HepG2 (cell line): ENCODE data around the gene GRHPR. TPM values are rescaled to one million over a fixed set of nuclear protein-coding genes. Genes with fewer than 3 reads are reported as not detected.

Experiments
- AHDC1 ChIP-seq: sonication (generic); formaldehyde crosslinking; IDR thresholded peaks from 2 replicates; pipeline ENCODE4 v1.5.1; 2020; ENCODE audit warnings: mild to moderate bottlenecking, missing genetic modification reagents, borderline replicate concordance
- RBM22 ChIP-seq: fragments of 200-400 bp; formaldehyde crosslinking; optimal IDR thresholded peaks from 2 replicates; pipeline ENCODE3; 2017; ENCODE audit warnings: mild to moderate bottlenecking, low read length, moderate library complexity
- ZBTB33 ChIP-seq: sonication (generic); formaldehyde crosslinking; IDR thresholded peaks from 2 replicates; pipeline ENCODE4 v1.4.0; 2020; ENCODE audit warnings: missing genetic modification reagents
- ZSCAN31 ChIP-seq: sonication (generic); formaldehyde crosslinking; IDR thresholded peaks from 2 replicates; pipeline ENCODE4 v1.5.0; 2020; ENCODE audit warnings: low read depth, mild to moderate bottlenecking, missing genetic modification reagents
- polyA plus RNA-seq, 8 experiments: library from polyadenylated mRNA; depleted of rRNA in 3 of 8; stranded (reverse) in 7 of 8; unstranded in 1 of 8; fragments of >200 nt; fragmentation: Illumina TruSeq in 4 of 8; extraction: Trizol in 4 of 8; gene quantifications; 2 replicates each; pipeline versions ENCODE4 v1.2.1 to v1.2.3, GENCODE V29; 2011 to 2016; ENCODE audit warnings: low read depth in 4 of 8, missing spikeins in 1 of 8, mixed read lengths in 1 of 8; ENCODE audit not compliant: insufficient read depth in 1 of 8
- total RNA-seq, 5 experiments: library from RNA; depleted of rRNA; stranded (reverse); fragments of >200 nt; fragmentation: Illumina TruSeq; extraction: Trizol; gene quantifications; 2 replicates each; pipeline ENCODE4 v1.2.3, GENCODE V29; 2016; ENCODE audit warnings: low read depth in 1 of 5
- TF ChIP-seq, protein P1 (sequence below): sonication (generic); formaldehyde crosslinking; IDR thresholded peaks from 2 replicates; pipeline ENCODE4 v1.4.0; 2020; ENCODE audit warnings: missing genetic modification reagents, borderline replicate concordance
- TF ChIP-seq, protein P2 (sequence below): sonication (generic); formaldehyde crosslinking; IDR thresholded peaks from 2 replicates; pipeline ENCODE4 v1.5.0; 2020; ENCODE audit warnings: mild to moderate bottlenecking, missing genetic modification reagents
- TF ChIP-seq, protein P3 (sequence below), 2 experiments: IDR thresholded peaks; 2 replicates each; pipeline ENCODE4 v1.6.1; 2011 to 2012; ENCODE audit warnings: low read length in 2 of 2, borderline replicate concordance in 1 of 2, low read depth in 1 of 2, mild to moderate bottlenecking in 1 of 2, moderate library complexity in 1 of 2

Gene GRHPR
- total and polyA plus RNA-seq, 2 of the 13 experiments (the other 11 are each of a cell fraction or from before 2014, with no cell fraction given) = 113 to 115 TPM

- TF ChIP-seq, protein P1, sequence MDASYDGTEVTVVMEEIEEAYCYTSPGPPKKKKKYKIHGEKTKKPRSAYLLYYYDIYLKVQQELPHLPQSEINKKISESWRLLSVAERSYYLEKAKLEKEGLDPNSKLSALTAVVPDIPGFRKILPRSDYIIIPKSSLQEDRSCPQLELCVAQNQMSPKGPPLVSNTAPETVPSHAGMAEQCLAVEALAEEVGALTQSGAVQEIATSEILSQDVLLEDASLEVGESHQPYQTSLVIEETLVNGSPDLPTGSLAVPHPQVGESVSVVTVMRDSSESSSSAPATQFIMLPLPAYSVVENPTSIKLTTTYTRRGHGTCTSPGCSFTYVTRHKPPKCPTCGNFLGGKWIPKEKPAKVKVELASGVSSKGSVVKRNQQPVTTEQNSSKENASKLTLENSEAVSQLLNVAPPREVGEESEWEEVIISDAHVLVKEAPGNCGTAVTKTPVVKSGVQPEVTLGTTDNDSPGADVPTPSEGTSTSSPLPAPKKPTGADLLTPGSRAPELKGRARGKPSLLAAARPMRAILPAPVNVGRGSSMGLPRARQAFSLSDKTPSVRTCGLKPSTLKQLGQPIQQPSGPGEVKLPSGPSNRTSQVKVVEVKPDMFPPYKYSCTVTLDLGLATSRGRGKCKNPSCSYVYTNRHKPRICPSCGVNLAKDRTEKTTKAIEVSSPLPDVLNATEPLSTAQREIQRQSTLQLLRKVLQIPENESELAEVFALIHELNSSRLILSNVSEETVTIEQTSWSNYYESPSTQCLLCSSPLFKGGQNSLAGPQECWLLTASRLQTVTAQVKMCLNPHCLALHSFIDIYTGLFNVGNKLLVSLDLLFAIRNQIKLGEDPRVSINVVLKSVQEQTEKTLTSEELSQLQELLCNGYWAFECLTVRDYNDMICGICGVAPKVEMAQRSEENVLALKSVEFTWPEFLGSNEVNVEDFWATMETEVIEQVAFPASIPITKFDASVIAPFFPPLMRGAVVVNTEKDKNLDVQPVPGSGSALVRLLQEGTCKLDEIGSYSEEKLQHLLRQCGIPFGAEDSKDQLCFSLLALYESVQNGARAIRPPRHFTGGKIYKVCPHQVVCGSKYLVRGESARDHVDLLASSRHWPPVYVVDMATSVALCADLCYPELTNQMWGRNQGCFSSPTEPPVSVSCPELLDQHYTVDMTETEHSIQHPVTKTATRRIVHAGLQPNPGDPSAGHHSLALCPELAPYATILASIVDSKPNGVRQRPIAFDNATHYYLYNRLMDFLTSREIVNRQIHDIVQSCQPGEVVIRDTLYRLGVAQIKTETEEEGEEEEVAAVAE = 0 out of 2 replicates have a peak, but pooled peaks have one; percentile 16
- TF ChIP-seq ZBTB33 (0 out of 2 replicates have a peak, but pooled peaks have one; percentile 3), AHDC1 (CRISPR knock-in tag) (no peak; the same call in 1 of the 2 replicates), RBM22 (no peak), ZSCAN31 (CRISPR knock-in tag) (peak; percentile 66)
- TF ChIP-seq, protein P2, sequence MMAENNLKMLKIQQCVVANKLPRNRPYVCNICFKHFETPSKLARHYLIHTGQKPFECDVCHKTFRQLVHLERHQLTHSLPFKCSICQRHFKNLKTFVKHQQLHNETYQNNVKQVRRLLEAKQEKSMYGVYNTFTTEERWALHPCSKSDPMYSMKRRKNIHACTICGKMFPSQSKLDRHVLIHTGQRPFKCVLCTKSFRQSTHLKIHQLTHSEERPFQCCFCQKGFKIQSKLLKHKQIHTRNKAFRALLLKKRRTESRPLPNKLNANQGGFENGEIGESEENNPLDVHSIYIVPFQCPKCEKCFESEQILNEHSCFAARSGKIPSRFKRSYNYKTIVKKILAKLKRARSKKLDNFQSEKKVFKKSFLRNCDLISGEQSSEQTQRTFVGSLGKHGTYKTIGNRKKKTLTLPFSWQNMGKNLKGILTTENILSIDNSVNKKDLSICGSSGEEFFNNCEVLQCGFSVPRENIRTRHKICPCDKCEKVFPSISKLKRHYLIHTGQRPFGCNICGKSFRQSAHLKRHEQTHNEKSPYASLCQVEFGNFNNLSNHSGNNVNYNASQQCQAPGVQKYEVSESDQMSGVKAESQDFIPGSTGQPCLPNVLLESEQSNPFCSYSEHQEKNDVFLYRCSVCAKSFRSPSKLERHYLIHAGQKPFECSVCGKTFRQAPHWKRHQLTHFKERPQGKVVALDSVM (CRISPR knock-in tag) = peak; percentile 70
- TF ChIP-seq, protein P3, sequence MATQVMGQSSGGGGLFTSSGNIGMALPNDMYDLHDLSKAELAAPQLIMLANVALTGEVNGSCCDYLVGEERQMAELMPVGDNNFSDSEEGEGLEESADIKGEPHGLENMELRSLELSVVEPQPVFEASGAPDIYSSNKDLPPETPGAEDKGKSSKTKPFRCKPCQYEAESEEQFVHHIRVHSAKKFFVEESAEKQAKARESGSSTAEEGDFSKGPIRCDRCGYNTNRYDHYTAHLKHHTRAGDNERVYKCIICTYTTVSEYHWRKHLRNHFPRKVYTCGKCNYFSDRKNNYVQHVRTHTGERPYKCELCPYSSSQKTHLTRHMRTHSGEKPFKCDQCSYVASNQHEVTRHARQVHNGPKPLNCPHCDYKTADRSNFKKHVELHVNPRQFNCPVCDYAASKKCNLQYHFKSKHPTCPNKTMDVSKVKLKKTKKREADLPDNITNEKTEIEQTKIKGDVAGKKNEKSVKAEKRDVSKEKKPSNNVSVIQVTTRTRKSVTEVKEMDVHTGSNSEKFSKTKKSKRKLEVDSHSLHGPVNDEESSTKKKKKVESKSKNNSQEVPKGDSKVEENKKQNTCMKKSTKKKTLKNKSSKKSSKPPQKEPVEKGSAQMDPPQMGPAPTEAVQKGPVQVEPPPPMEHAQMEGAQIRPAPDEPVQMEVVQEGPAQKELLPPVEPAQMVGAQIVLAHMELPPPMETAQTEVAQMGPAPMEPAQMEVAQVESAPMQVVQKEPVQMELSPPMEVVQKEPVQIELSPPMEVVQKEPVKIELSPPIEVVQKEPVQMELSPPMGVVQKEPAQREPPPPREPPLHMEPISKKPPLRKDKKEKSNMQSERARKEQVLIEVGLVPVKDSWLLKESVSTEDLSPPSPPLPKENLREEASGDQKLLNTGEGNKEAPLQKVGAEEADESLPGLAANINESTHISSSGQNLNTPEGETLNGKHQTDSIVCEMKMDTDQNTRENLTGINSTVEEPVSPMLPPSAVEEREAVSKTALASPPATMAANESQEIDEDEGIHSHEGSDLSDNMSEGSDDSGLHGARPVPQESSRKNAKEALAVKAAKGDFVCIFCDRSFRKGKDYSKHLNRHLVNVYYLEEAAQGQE (IDR thresholded peaks at IDR 0.05; ENCODE audit: borderline replicate concordance in 1 of 2, low read depth in 1 of 2, low read length in 2 of 2) = peak in 1 of 2 experiments; percentile 35; a peak in 1 of 4 replicates
Observed at GRCh38 chr9:37422289-37423104, at the start of gene GRHPR (continued).
